HG02970 (cell line): Measurements from ENCODE around the gene NRXN3.

ENCODE experiments used
- ATAC-seq: cut with Tn5 transposase; IDR thresholded peaks from one replicate; pipeline ENCODE4 v1.9.1; 2021; ENCODE audit warnings: mild to moderate bottlenecking, moderate library complexity, moderate number of reproducible peaks; ENCODE audit not compliant: unreplicated experiment, low FRiP score

The NRXN3 gene

DNA sequence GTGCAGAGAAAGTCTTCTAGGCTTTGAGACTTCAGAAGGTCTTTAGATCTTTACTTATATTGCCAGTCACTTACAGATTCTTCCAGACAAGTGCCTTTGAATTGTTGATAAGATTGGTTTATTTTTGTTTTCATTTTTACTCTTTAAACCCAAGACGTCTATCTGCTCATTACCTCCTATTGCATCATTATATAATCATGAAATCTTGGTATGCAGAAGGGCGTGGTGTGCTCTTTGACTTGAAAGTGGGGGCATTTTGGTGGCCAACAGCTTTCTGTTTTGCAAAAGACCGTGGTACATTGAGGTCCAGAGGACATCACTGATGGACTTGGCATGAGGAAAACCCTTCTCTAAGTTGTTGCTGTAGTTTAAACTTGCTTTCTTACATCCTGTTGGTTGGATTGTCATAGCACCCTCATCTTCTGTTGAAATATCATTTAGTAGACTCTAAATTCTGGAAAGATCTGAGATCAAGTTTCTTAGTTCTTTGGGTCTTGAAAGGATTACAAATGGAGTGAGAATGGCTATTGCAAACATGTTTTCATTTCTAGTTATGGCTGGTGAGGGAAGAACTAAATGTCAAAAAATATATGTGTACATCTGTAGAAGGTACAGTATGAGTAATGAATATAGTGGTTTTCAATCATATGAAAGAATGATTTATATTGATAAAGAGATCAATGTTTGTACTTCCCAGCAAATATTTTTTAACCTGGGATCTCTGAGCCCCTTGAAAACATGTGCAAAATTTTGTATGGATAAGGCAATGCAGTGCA lies 441.8 kb downstream of the NRXN3 start:
- no peak for ATAC-seq

DNA sequence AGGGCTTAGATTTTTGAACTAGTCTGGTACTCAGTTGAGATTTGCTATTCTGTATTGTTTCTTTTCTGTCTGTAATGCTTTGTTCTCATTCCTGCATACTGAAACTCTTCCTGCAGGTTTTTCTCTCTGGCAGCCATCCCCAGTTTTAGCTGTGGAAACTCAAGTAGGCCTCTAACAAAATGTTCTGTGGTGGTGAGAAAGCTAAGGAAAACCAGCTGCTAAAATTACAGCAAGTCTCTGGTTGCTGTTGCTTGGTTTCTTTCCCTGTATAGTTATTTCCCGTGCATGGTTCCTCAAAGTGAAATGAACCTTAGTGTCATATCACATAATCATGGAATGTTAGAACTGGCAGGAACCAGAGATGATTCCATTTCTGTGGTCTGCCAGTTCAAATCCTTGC lies 442.5 kb downstream of the NRXN3 start:
- no peak for ATAC-seq

DNA sequence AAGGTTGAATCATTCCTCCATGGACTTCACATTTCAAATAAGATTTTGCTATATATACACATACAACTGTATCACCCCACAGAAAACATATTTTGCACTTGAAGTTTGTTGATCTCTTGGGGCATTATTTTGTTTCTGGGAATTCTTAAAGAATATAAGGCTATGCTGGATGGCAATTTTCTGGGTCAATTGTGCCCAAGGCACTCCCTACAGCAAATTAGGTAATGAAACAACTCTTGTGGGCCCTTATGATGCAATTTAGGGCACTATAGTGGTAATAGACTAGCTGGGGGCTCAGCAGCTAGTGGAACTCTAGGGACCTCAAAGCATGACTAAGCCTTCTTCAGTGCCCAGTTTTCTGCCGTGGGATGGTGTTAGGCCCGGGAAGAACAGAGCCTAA lies 444.4 kb downstream of the NRXN3 start:
- ATAC-seq, result no peak

DNA sequence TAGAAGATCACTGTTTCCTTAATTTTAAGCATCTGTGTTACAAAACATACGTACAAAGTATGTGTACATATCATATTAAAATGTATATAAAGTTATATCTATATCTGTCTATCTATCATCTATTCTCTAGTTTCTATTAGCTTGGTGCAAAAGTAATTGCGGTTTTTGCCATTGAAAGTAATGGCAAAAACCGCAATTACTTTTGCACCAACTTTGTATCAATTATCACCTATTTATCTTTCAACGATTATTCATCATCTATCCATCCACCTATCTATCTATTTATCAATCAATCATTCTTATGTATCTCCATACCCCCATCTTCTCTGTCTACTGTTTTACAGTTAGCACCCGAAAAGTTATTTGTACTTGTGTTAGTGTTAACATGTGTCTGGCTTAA lies 447.6 kb downstream of the NRXN3 start:
- no peak for ATAC-seq

DNA sequence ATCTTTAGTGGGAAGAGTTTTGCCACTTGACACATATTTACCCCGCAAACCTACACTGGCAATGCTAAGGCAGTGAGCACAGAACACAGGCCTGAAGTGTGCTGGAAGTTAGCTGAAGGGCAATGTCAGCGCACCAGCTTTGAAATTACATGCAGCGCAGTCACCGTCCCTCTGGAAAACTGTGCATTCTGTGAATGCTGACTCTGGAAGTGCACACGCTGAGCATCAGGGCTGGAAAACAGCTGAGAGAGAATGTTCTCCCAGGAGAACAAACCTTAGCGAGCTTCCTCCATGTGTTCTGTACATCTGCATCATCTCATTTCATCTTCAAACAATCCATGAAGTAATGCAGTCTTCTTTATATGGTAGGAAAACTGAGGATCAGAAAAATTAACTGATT lies 448.2 kb downstream of the NRXN3 start:
- no peak for ATAC-seq

DNA sequence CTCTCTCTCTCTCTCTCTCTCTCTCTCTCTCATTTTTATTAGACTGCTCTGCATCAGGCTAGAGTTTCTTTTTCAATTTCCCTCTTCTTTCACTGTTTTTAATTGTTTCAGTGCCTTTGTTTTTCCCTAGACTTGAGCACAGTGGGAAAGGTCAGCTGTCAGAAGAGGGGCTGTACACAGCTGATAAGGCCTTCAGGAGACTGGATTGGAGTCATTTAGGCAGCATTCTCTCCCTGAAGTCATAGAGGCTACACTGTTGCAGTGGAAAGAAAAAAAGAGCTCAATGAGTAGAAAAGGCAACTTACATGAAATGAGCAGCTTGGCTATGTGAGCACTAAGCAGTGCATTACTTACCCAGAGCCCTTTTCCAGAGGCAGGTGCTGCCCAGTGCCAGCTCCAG lies 456.9 kb downstream of the NRXN3 start:
- no peak for ATAC-seq

DNA sequence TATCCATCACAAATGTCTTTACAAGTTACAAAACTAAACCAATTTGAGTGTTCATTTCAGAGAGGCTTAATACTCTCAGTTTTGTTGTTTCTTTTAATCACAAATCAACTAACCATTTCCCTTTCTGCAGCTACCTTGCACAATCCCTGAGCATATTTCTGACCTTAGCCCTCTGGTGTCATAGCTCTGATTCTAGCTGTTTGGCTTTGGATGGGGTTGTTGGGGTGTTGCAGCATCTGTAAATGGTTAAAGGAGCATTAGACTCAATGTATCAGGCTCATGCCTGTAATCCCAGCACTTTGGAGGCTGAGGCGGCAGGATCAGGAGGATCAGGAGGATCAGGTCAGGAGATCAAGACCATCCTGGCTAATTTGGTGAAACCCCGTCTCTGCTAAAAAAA lies 461.4 kb downstream of the NRXN3 start:
- ATAC-seq, result no peak

DNA sequence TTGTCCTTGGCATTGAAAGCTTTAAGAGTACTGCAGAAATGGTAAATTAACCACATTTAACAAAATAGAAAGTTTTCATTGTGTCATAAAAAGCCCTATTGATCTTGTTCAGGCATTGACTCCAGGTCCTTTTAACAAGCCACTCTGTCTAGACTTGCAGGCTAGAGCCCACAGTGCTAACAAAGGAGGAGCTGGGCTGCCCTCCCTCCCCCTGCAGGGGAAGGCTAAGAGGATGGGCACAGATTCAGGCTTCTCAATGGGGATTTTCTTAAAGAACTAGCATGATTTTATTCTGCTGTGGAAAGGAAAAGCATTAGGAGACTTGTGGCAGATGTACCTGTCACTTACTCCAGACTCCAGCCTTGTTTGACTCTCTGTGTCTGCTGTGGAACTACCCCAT lies 463.6 kb downstream of the NRXN3 start:
- no peak for ATAC-seq

DNA sequence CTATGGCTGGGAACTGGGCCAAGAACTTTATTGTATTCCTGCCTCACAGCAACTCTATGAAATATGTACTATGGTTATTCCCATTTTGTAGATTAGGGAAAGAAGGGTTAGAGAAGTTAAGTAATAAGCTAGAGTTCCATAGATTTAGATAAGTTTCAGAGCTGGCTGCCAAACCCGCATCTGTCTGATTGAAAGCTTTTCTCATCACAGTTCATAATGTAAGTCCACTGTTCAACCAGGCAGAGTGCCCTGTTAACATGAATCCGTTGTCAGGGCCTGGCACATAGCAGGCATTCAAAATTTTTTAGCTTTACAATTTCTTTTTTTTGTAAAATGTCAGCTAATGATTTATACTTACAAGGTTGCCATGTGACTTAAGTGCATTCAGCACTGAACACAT lies 467.3 kb downstream of the NRXN3 start:
- no peak for ATAC-seq

DNA sequence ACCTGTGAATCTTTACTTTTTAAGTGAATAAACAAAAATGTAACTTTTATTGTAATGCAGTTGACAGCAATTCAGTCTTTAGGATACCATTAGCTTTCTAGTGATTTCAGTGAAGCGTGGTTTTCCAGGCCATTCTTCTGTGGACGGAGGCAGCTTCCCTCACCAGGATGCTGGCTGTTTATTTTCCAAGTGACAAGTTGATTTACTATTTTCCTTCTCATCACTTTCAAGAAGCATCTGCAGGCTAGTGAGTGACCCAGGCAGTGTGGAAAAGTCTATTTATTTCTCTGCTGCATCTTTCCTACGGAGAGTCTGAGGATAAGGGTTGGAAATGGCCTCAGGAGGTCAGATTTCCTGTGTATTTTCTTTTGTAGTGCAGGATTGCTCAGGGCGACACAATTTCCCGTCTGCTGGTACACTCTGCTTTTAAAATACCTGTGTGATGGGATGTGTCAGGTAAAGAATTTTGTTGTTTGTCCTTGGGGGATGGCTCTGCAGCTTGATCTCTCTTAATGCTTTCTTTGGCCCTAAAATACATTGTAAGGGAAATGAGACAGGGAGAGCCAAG lies 467.8 kb downstream of the NRXN3 start:
- ATAC-seq, result no peak

DNA sequence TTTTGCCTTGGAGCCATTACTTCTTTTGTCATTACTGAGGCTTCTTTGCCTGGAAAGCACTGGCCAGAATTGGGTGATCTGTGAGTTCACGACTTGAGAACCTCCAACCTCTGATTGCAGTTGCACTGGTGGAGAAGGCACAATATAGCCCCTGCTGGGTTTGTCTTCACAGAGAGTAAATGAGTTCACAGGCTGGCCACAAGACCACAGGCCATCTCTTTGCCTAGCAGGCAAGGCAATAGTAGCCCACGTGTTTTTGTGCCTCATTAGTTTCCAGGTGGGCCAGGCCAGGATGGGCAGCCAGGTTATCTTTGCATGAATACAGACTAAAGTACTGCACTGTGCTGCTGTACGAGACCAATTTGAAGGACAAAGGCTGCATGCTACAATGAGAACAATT lies 468.8 kb downstream of the NRXN3 start:
- no peak for ATAC-seq

DNA sequence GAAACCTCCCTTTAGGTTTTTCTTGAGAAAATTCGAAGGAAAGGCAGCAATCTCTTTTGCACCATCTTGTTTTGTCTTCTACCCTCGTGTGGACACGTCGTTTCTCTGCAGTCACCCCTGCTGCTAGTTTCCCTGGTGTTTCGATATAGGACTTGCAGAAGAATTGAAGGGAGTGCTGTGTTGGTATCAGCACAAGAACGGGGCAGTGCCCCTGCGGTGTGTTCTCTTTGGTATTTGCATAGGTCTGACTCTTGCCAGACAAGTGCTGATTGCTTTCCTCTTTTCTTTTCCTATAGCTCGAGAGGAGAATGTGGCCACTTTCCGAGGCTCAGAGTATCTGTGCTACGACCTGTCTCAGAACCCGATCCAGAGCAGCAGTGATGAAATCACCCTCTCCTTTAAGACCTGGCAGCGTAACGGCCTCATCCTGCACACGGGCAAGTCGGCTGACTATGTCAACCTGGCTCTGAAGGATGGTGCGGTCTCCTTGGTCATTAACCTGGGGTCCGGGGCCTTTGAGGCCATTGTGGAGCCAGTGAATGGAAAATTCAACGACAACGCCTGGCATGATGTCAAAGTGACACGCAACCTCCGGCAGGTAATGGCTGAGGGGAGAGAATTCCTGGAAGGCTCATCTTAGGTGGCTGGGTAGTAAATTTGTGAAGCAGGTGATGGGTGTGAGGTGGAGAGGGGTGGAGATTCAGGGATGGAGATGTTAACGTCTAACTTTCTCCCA lies 474.8 kb downstream of the NRXN3 start:
- ATAC-seq, result no peak

DNA sequence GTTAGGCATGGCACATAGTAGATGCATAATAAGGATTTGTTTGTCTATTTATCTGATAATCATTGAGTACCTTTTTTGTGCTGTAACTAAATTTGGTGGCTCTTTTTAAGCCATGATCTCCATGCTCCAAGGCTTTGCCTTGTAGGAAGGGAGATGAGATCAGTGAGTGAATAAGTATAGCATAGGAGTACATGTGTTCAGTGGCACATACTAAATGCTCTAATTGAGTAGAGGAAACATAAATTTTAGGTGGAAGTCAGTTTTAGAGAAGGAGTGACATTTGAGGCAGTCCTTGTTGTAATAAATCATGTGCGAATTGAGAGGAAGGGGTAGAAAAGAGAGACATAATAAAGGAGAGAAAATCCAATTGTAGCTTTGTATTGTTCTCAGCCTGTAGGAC lies 482.6 kb downstream of the NRXN3 start:
- no peak for ATAC-seq

DNA sequence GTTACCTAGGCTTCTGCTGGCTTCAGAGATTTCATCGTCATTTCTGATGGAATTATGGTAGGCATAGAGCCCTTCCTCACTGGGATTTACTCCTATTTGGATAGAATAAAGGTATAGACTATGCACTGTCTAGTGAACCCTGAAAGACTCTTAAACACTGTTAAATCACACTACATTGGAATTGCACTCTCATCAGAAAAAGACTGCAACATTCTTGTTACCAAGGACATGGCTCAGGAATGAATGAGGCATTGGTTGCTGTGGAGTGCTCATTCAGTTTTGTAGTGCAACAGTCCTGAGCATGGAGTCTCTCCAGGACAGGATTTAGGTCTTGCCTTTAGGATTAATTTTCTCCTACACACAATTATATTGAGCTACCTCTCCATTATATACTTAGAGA lies 483.0 kb downstream of the NRXN3 start:
- no peak for ATAC-seq

DNA sequence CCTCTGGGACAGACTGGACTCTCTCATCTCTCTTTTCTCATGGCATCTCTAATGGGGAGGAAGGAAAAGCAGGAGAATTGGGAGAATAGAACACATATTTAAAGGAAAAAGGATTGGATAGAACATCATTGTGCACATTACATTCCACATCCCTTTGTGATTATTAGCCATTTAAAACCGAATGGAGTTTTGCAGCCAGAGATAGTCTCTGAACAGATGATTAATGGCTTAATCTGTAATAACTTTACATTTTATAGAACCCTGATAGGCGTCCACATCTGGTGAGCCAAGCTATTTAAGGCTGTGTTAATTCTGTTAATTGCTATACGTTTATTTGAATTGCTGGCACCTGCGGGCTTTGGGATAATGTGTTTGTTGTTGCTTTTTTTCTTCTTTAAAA lies 487.3 kb downstream of the NRXN3 start:
- ATAC-seq, result no peak

DNA sequence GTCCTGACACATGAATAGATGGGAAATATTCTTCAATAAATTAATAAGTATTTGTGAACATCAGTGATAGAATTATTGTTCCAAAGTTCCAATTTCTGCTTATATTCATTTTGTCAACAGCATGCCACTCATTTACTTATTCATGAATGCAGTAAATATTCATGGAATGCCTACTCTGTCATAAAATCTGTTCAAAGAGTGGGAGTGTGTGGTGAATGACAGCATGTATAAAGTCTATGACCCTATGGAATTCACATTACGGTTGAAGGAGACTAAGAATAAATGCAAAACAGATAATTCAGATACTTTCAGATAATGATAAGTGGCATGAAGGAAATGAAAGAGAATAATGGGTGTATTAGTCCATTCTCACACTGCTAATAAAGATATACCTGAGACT lies 494.7 kb downstream of the NRXN3 start:
- no peak for ATAC-seq

DNA sequence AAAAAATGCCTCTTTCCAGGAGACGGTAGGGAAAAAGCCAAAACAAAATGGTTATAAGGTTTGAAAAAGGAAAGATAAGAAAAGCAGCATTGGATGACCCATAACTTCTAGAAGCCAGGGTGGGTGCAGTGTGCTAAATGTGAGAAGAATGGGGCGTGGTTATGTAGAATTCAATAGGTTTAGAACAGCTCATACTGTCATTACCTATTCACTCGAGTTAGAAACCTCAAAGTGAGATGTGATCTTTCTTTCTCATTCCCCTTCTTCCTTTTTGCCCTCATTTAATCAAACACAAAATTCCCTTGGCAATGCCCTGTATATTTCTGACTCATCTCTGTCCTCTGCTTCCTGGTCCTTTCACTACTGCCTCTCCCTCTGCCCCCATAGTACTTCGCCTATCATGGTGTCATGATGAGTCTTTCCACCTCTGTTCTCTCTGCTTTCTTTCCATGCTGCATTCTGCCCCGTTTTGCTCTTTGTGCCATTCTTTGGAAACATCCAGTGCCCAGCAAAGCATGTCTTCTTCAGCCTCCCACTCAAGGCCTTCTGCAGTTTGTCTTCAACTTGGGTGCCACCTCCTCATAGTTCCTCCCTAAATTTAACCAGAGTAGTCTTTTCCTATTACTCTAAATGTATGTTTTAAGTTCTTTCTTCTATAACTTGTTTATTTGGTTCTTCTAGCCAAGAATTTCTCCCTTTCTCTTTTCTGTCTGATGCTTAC lies 496.3 kb downstream of the NRXN3 start:
- ATAC-seq, result no peak

DNA sequence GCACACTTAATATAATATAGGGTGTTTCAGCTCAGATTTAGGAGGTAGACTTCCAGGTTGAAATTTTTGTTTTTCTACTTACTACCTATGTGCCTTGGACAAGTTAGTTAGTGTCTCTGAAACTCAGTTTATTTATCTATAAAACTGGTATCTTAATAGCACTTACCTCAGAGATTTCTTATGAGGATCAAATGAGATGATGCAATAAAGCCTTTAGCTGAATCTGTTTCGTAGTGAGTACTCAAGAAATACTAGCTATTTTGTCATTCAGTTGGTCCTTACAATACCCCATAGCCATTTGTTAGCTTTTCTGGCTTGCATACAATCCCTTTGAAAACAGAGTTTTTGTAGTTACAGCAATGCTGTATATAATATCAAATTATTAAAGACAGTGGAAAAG lies 497.0 kb downstream of the NRXN3 start:
- no peak for ATAC-seq

DNA sequence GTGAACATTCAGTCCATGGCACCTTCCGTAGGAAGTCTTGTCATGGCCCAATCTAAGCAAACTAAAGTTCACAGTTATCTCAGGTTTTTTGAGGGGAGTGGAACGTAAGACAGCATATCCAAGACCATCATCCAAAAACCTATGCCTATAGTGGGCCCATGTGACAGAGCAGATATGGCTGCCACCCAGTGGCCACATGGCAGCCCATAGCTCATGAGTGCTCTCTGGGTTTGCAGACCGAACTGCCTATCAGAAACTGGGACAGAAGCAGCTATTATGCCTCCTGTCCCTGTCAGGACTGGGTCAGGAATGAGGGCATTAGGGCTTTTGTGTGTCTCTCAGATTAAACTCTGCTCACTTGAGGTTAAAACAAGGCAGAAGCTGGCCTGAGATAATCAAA lies 503.7 kb downstream of the NRXN3 start:
- ATAC-seq, result no peak

DNA sequence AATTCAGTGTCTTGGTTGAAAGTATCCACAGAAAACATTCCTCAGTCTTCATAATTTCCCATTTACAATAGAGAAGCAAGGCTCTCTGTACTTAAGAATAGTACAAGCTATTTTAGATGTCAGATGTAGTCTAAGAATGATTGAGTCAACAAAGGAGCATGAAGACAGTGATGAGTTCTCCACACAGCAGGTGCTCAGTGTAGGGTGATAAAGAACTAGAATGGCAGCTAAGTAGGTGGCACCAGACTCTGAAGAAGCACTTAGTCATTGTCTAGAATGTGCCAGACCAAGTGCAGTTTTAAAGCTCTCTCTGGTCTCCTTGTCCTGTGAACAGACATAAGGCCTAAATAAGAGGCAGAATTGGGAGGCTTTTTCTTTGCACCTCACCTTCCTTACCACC lies 504.6 kb downstream of the NRXN3 start:
- no peak for ATAC-seq

DNA sequence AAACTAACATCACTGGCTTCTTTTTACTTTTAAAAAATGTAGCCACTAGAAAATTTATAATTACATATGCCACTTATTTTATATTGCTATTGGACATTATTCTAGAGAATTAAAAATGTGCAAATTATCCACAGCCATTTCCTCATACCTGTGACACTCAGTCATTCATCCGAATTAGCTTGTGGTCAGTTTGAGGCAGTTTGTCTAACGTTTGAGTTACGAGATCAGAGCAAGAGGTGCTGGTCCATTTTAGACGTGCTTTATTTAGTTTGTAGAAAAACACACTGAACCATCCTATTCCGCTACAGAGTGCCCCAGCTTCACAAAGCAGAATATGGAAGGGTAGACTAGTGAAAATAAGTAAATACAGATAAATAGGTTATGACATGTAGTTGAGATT lies 513.0 kb downstream of the NRXN3 start:
- no peak for ATAC-seq
